NCI-H1048 (cell line): ENCODE results near the gene IGFBP7.

Experiments
- DNase-seq: peaks from one replicate; lab custom pipeline; 2025; lab: John Stamatoyannopoulos, UW

The IGFBP7 gene

DNA sequence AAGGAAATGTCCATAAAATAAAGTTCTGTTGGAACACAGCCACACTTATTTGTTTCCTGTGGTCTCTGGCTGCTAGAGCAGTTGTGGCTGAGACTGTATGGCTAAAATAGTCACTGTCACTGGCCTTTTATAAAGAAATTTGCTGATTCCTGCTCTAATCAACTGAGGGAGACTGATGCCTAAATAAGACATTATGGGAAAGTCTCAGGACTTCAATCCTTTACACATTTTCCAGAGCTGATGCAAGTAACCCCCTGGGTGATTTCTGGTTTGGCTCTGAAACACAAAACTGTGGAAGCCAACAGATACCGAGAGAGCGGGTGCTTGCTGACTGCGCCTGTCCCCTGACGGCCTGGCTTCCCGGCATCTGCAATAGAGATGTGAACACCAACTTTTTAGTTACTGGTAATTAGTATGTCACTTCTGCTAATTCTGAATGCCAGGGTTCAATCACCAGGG, 67.4 kb downstream of the IGFBP7 start:
- no peak for DNase-seq

- no peak for DNase-seq
Measured at GRCh38 chr4:57041020-57041419, 69.2 kb downstream of the IGFBP7 start.

DNA sequence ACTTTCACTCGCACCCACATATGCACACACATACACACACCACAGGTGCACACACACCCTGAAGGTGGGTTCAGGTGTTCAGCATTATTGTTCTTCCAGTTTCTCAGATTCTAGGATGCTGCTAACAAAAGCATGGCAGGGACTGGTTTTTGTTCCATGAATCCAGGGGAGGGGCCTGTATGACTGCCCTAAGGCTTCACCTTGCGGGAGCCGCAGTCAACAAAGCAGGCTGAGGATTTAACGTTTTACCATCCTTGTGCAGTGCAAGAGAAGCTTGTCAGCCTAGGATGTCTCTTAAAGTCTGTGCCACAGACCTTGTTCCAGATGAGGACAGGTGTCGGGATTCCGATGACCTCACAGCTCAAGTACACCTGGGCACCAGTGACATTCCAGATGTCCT, 69.7 kb downstream of the IGFBP7 start:
- DNase-seq: no peak

DNA sequence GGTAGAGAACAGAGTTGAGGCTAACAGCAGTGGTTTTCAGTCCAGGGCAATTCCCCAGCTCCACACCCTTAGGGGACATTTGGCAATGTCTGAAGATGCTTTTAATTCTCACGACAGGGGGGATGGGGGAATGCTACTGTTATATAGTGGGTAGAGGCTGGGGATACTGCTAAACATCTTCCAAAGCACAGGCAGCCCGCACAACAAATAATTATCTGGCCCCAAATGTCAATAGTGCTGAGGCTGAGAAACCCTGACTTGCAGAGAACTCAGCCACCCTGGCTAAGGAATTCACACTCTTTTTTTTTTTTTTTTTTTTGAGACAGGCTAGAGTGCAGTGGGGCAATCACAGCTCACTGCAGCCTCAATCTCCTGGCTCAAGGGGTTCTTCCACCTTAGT, 70.8 kb downstream of the IGFBP7 start:
- DNase-seq: no peak

GRCh38 chr4:57037982-57038604, 72.1 kb downstream of the IGFBP7 start:
- no peak for DNase-seq

GRCh38 chr4:57034520-57034919, 75.7 kb downstream of the IGFBP7 start:
- DNase-seq: no peak

- no peak for DNase-seq
Measured at GRCh38 chr4:57023104-57023503, 87.1 kb downstream of the IGFBP7 start.

DNA sequence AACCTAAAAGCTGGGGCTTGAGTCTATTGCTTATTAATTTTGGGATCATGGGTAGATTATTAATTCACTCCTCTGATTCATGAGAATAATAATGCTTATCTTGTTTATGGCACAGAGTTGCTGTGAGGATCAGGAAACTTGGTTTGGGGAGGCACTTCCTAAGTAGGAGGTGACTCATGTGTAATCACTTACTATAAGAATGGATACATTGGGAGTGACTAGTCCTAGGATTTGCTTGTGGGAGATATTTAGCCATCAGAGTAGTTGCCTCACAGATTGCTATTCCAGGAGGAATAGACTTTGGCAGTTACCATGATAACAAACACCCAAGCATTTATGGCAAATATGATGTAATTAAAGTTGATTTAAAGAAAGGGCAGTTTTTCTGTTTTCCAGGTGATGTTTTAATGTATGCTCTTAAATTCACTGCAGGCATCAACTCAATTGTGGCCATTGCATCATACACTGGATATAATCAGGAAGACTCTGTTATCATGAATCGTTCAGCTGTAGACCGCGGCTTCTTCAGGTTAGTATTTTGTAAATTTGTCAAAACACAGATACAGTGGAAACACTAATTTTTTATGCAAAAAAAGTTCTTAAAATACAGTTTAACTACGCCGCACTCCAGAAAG, 89.6 kb downstream of the IGFBP7 start:
- DNase-seq: no peak

- DNase-seq: no peak
Measured at GRCh38 chr4:57018980-57019379, 91.2 kb downstream of the IGFBP7 start.

DNA sequence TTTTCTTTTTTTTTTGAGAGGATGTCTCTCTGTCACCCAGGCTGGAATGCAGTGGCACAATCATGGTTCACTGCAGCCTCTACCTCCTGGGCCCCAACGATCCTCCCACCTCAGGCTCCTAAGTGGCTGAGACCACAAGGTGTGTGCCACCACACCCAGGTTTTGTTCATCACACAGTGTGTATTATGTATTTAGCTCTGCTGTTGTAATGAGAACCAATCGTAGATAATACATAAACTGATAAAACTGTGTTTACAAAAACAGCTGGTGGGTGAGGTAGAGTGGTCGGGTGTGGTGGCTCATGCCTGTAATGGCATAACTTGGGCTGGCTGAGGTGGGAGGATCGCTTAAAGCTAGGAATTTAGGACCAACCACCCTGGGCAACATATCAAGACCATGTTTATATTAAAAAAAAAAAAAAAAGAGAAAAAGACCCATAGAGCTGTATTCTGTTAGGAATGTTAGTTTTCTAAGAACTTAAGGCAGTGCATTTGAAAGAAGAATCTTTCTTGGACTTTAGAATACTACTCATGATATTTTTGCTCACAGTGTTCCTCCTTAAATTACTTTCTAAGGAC, 96.6 kb downstream of the IGFBP7 start:
- DNase-seq: no peak

DNA sequence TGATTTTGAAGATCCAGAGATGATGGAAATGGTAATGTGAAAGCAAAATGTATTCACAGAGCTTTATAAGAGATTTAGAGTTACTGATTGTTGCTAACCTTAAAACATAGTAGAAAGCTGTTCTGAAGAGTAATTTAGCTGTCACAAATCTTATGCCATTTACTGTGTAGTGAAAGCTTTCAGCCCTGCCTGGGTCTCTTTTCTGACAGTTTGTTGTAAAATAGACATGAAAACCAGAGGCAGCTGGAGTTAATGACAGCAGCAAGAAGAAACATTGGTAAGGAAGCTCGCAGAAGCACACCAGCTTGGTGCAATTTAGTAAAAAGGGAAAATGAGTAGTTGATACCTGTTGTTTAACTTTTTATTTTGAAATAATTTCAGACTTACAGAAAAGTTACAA, 110.4 kb downstream of the IGFBP7 start:
- DNase-seq: no peak

DNA sequence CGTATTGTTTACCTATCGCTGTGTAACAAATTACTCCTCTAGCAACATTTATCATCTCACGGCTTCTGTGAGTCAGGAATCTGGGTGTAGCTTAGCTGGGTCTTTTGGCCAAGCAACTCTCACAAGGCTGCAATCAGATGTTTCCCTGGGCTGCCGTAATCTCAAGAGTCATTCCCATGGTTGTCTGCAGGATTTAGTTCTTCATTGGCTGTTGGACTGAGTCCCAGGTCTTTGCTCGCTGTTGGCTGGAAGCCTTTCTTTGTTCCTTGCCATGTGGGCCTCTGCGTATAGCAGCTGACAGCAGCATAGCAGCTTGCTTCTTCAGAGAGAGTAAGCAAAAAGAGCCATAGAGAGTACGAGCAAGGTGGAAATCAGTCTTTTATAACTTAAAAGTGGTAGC, 114.7 kb downstream of the IGFBP7 start:
- DNase-seq: no peak

DNA sequence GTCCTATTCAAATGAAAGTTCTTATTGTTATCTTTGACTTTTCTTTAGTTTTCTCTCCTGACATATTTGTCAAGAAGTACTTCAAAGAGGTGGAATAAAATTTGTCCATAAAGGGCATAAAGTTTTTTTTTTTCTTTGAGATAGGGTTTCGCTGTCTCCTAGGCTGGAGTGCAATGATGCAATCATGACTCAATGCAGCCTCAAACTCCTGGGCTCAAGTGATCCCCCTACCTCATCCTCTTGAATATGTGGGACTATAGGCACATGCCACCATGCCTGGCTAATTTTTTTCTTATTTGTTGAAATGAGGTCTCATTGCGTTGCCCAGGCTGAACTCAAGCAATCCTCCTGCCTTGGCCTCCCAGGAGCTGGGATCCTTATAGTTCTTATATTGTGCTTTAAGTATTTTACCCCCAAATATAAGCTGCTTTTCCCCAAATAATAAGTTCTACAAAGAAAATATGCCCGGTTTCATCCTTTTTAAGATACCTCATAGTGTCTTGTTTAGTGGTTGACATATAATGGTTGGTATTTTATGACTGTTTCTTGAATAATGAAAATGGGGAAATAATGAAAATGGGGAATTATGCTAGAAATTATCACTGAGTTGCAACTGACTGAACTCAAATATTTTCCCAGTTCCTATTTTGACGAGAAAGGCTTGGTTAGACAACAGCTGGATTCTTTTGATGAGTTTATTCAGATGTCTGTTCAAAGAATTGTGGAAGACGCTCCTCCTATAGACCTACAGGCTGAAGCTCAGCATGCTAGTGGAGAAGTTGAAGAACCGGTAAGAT, 119.9 kb downstream of the IGFBP7 start:
- DNase-seq: no peak

DNA sequence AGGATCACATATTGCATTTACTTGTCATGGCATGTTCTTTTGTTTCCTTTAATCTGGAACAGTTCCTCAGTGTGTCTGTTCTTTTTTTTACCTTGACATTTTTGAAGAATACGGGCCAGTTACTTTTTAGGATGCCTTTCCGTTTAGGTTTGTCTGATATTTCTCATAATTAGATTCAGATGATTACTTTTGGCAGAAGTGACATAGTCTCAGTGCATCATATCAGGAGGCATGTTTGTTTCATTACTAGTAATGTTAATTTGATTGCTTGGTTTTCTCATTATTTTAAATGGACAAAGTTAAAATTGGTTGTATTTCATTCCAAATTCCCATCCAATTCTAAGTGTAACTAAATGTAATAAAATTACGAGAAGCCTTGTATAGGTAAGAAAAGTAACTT, 123.2 kb downstream of the IGFBP7 start:
- no peak for DNase-seq

DNA sequence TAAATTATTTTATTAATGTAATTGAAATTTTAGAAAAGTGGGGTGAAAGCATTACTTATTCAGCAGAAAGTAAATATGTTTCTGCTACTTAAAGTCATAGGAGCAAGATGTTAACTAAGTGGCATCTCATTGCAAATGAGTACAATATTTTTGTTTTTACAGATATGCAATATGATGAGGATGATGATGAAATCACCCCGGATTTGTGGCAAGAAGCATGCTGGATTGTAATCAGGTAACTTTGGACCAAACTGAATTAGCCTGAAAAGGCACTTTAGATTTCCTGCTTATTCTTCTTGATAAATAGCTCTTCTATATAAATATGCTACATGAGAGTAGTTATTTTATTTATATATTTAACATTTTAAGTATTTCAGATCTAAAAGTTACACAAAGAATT, 124.0 kb downstream of the IGFBP7 start:
- no peak for DNase-seq

DNA sequence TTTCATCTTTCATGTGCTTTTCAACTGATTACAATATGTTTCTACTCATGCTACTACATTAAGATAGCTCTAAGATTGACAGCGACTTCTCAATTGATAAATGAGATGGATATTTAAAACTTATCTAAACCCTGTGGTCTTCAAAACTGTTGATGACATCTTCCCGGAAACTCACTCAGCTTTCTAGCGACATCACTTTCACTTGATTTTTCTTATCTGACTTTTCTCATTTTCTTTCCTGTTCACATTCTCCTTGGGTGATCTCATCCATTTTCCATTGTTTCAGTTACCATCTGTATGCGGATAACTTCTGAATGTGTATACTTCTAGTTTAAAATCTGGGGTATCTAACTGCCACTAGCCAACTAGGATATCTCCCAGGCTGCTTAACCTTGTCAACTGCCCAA, 128.4 kb downstream of the IGFBP7 start:
- no peak for DNase-seq
